Fibroblast of lung (primary cell): ENCODE results near the gene STON1.

Source experiments
- CTCF ChIP-seq, 2 donors: IDR thresholded peaks in 1 of 2; conservative IDR thresholded peaks in 1 of 2; 1 replicate in 1 of 2; 2 replicates in 1 of 2; pipeline ENCODE4 v1.5.1; 2011 to 2012; ENCODE audit warnings: low read length in 2 of 2, control low read depth in 1 of 2, inconsistent platforms in 1 of 2, low read depth in 1 of 2, mild to moderate bottlenecking in 1 of 2
- EZH2 ChIP-seq: IDR thresholded peaks from 2 replicates; pipeline ENCODE4 v1.5.1; 2012; ENCODE audit warnings: low read length, control low read depth, mild to moderate bottlenecking; ENCODE audit errors: missing control alignments

GRCh38 chr2:48540237-48540935, 10.4 kb downstream of the STON1 start:
- TF ChIP-seq CTCF (conservative IDR thresholded peaks at IDR 0.05 in 1 of 2, IDR thresholded peaks at IDR 0.05 in 1 of 2; ENCODE audit: low read depth in 1 of 2, low read length in 2 of 2) (no peak), EZH2 (no peak)
